ENCODE results near the gene CA14. TPM values are rescaled to one million over a fixed set of nuclear protein-coding genes. Genes with fewer than 3 reads are reported as not detected.

Gene CA14
- total RNA-seq, 1 donor from 2014 or later: not detected

DNA sequence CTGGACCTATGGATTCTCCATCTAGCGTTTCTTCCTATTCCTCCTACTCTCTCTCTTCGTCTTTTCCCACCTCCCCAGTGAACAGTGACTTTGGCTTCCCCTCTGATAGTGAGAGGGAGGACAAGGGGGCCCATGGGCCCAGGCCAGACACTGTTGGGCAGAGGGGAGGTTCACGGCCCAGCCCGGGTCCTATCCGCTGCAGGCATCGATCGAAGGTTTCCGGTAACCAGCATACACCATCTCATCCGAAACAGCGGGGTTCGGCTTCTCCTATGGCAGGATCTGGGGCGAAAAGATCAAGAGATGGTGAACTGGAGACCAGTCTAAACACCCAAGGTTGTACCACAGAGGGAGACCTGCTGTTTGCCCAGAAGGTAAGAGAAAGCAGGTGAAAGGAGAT, 25.7 kb downstream of the CA14 start:
- H3K4me3 Mint-ChIP-seq (ENCODE audit: unreplicated experiment): peak overlapping the region; percentile 79
- H3K27me3 Mint-ChIP-seq (ENCODE audit: low read depth): no peaks in the 10 kb centered on the region
- no peak overlapping the region for H3K27ac Mint-ChIP-seq (ENCODE audit: unreplicated experiment)
- H3K9me3 Mint-ChIP-seq (ENCODE audit: low read depth): no peaks in the 10 kb centered on the region
- TF ChIP-seq, protein P1, sequence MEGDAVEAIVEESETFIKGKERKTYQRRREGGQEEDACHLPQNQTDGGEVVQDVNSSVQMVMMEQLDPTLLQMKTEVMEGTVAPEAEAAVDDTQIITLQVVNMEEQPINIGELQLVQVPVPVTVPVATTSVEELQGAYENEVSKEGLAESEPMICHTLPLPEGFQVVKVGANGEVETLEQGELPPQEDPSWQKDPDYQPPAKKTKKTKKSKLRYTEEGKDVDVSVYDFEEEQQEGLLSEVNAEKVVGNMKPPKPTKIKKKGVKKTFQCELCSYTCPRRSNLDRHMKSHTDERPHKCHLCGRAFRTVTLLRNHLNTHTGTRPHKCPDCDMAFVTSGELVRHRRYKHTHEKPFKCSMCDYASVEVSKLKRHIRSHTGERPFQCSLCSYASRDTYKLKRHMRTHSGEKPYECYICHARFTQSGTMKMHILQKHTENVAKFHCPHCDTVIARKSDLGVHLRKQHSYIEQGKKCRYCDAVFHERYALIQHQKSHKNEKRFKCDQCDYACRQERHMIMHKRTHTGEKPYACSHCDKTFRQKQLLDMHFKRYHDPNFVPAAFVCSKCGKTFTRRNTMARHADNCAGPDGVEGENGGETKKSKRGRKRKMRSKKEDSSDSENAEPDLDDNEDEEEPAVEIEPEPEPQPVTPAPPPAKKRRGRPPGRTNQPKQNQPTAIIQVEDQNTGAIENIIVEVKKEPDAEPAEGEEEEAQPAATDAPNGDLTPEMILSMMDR (IDR thresholded peaks at IDR 0.05): no peak
- no peak for DNase-seq (ENCODE audit: low spot score)
- H3K36me3 Mint-ChIP-seq (ENCODE audit: low read depth): peaks cover 15% of the 10 kb centered on the region
- H3K4me1 Mint-ChIP-seq (ENCODE audit: low read depth): peaks cover 18% of the 10 kb centered on the region

DNA sequence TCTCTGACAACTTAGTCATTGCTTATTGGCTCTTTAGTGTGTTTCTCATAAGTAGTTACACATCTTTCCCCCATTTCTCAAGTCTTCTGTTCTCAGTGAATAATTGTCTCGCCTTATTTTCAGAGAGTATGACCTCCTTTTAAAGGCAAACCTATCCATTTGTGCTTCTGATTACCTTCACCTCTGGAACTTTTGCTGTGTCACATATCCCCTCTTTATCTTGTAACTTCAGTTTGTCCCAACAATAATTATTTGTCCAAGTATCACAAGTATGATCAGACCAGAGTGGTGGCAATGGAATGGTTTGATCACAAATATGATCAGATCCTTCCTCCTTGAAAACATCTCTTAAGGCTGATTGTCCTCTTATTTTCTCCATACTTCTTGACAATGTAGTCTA, 30.8 kb downstream of the CA14 start:
- Mint-ChIP-seq H3K4me3 (ENCODE audit: unreplicated experiment) (no peak overlapping the region), H3K4me1 (ENCODE audit: low read depth) (peaks cover 6% of the 10 kb centered on the region), H3K36me3 (ENCODE audit: low read depth) (peaks cover 6% of the 10 kb centered on the region), H3K9me3 (ENCODE audit: low read depth) (no peaks in the 10 kb centered on the region), H3K27me3 (ENCODE audit: low read depth) (no peaks in the 10 kb centered on the region), H3K27ac (ENCODE audit: unreplicated experiment) (no peak overlapping the region)
- TF ChIP-seq, protein P1 (IDR thresholded peaks at IDR 0.05): no peak
- DNase-seq (ENCODE audit: low spot score): no peak

DNA sequence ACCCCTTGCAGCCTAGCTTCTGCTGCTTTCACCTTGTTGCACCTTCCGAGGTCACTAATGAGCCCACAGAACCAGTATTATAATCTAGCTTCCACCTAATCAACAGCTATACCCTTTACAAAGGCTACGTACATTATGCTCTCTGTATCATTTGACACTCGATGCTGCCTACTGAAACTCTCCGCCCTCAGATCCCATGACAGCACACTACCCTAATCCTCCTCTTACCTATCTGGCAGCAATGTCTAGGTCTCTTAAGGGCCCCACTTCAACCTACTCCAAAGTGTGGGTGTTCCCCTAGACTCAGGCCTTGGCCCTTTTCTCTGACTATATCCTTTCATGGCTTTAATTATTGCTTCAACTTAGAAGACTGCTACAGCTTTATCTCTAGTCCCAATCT, 31.2 kb downstream of the CA14 start:
- TF ChIP-seq, protein P1 (IDR thresholded peaks at IDR 0.05): no peak
- Mint-ChIP-seq H3K27me3 (ENCODE audit: low read depth) (no peaks in the 10 kb centered on the region), H3K4me1 (ENCODE audit: low read depth) (peaks cover 9% of the 10 kb centered on the region), H3K27ac (ENCODE audit: unreplicated experiment) (no peak overlapping the region), H3K36me3 (ENCODE audit: low read depth) (peaks cover 6% of the 10 kb centered on the region), H3K9me3 (ENCODE audit: low read depth) (no peaks in the 10 kb centered on the region), H3K4me3 (ENCODE audit: unreplicated experiment) (no peak overlapping the region)
- no peak for DNase-seq (ENCODE audit: low spot score)

DNA sequence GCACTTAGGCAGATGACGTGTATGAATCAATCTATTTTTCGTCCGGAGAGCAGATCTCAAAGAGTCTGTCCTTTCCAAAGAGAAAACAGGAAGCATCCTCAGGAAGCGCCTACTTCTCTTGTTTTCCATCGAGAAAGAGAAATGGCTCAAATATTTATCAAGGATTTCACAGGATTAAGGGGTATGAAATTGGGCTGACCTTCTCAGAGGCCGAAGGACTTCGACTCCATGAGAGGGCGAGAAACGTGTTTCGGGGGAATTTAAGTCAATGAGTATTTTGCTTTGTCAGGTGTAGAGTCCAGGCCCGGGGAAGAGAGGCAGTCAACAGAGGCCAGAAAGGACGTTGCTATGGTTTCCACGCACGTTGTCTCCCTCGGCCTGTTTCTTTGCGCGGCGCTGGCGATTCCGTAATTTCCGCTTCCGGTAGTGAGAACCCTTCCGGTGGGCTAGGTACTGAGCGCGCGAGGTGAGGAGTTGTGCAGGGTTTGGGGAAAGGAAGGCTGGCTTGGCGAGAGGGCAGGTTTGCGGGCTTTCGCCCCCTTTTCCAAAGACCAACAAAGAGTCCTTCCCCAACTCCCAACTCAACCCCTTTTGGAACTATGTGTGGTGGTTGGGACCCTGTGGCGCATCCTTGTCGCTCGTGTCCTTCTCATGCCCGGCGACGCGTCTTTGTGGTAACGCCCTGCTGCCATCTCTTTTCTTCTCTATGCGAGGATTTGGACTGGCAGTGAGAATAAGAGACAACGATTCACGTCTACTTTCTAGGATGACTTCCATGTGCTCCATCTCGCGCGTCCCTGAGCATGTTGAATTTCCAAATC, 36.1 kb downstream of the CA14 start, which contains the start of gene MRPS21:
TSS of gene MRPS21 (plus strand) at position 429 of the 821 bp plus-strand sequence. CDS start 506 bp downstream, outside the sequence.
- TF ChIP-seq, protein P1 (IDR thresholded peaks at IDR 0.05): no peak
- H3K4me3 Mint-ChIP-seq (ENCODE audit: unreplicated experiment): peak within 1 kb of the TSS; percentile 93
- H3K9me3 Mint-ChIP-seq (ENCODE audit: low read depth): no peaks in the 10 kb centered on the region
- H3K27ac Mint-ChIP-seq (ENCODE audit: unreplicated experiment): peak within 1 kb of the TSS; percentile 99
- no peaks in the 10 kb centered on the region for H3K27me3 Mint-ChIP-seq (ENCODE audit: low read depth)
- DNase-seq (ENCODE audit: low spot score): peak; percentile 95
- peaks cover 6% of the 10 kb centered on the region for H3K36me3 Mint-ChIP-seq (ENCODE audit: low read depth)
- peaks cover 30% of the 10 kb centered on the region for H3K4me1 Mint-ChIP-seq (ENCODE audit: low read depth)

DNA sequence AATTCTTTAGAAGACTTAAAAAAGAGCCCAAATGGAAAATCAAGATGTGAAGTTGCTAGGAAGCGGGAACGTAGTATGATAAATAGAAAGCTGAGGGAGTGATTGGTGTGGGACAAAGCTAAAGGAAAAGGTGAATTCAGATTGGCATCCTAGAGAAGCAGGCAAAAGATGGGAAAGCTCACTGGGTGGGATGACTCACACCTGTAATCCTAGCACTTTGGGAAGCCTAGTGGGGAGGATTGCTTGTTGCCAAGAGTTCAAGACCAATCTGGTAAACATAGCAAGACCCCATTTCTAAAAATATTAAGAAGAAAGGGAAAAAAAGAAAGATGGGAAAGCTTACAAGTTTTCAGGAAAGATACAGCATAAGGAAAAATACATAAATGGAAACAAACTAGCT, 37.9 kb downstream of the CA14 start:
- Mint-ChIP-seq H3K4me3 (ENCODE audit: unreplicated experiment) (peak overlapping the region; percentile 41), H3K27me3 (ENCODE audit: low read depth) (no peaks in the 10 kb centered on the region), H3K4me1 (ENCODE audit: low read depth) (peaks cover 30% of the 10 kb centered on the region), H3K36me3 (ENCODE audit: low read depth) (peaks cover 6% of the 10 kb centered on the region), H3K27ac (ENCODE audit: unreplicated experiment) (peak overlapping the region; percentile 65), H3K9me3 (ENCODE audit: low read depth) (no peaks in the 10 kb centered on the region)
- TF ChIP-seq, protein P1 (IDR thresholded peaks at IDR 0.05): no peak
- no peak for DNase-seq (ENCODE audit: low spot score)
